Activated CD4-positive, alpha-beta T cell treated with anti-CD3 and anti-CD28 coated beads, Interleukin-2, amount 50 U/mL, for 4 hours (primary cell): Measurements from ENCODE around the gene GLG1.
"Not testable (repeated sequence)": the region's sequence is repeated elsewhere in the genome, so short reads cannot be mapped to it uniquely, and the experiment has no call there.

ENCODE experiments used
- DNase-seq, 2 experiments: peaks; one replicate each; pipeline ENCODE4 v3.0.0-alpha.2; 2020

The GLG1 gene

DNA sequence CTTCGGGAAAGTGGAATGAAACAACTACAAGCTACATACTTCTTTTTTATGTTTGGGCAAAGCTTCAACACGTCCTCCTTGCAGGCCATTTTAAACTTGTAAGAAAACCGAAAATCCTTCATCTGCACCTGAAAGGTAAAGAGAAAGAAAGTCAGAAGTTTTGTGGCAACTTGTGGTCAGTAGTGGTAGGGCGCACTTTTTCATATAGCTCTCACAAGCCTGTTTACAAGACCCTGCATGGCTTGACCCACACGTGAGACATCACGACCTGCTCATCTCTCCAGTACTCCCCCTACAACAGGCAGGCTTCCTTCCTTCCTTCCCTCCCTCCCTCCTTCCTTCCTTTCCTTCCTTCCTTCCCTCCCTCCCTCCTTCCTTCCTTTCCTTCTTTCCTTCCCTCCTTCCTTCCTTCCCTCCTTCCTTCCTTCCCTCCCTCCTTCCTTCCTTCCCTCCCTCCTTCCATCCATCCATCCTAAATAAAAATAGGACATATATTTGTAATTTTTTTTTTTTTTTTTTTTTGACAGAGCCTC is 136.9 kb downstream of the GLG1 start:
- DNase-seq, result no peak

DNA sequence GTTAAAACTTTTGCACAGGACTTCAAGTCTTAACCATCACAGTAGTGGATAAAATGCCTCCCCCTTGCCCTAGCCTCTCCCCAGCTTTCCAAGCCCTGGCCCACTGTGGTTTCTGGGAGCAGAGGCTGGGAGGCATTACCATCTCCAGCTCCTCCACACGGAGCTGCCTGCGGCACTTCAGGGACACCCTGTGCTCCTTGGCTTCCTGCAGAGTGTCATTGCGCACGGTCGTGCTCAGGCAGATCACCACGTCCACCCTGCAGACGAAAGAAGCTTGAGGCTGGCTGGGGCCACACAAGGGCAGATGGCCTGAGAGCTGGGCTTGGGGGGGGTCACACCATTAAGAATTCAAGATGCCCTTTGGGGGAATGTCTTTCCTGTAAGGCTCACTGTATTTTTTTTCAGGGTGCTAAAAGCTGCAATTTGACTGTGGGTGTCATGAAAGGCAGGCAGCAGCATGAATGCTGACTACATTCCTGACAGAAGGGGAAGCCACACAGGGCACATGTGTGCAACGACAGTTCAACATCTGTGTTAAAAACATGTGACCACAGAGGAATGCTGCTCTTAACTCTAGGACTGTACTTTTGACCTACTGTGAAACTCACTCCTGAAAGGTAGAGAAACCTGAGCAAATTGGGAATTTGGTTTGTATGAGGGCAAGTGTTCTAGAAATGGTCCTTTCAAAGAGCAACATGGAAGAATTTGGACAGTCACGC is 137.9 kb downstream of the GLG1 start:
- no peak for DNase-seq

DNA sequence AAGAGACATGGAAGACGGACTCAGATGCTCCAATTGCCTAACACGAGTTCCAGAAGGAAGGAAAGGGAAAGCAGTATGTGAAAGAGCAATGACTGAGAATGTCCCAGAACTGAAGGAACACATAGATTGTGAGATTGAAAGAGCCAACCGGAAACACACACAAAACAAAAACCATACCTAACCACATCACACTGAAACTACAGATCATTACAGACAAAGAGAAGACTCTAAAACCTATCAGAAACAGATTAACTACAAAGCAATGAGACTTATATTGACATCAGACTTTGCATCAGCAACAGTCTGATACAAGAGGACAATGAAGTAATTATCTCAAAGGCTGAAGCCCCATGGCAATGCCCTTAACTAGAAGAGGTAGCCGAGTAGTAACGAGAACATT is 140.0 kb downstream of the GLG1 start:
- no peak for DNase-seq

DNA sequence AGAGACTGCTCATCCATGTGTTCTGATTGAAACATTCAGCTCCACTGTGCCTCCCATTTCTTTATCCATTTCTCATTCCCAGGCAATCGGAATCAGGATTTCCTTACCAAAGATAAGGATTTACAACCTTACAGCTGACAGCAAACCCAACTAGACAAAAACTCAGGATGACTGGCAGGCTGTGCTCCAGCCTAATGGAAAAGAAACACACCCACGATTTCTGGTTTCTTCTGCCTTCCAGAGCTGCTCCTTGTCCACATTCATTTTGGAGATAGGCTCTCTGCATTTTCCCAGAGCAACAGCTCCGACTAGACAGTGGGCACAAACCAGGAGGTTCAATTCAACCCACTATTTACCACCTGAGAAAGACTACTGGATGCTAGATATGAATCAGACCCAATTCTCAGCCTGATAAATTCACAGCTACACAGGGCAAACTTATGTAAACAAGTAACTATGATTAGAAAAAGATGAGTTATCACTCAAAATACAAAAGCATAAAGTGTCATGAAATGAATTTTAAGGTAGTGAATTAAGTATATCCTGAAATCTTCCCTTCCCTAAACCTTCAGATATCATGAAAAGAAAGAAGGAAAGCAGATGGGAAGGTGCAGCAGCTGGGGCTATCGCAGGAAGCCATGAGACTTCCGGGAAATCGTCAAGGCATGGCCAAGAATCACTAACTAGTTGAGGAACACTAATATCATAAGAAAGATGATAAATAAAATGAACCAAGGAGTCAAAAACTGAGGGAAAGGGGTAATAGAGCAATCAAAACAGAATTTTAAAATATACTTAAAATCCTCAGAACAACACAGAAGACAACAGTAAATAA is 140.8 kb downstream of the GLG1 start:
- DNase-seq, result no peak

DNA sequence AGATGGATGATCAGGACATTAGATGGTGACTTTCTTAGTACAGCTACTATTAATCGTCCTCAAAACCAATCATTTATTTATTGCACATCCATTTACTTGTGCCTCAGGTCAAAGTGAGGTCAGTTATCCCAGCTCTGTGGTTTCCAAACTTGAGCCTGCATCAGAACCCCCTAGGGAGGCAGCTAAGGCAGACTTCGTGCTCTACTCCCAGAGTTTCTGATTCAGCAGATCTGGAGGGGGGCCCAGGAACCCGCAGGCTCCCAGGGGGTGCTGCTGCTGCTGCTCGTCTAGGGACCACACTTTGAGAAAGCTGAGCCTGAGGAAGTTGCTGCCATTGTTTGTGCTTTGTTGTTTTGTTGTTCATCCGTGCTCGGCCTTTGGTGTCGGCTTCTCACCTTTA is 141.6 kb downstream of the GLG1 start:
- no peak for DNase-seq

DNA sequence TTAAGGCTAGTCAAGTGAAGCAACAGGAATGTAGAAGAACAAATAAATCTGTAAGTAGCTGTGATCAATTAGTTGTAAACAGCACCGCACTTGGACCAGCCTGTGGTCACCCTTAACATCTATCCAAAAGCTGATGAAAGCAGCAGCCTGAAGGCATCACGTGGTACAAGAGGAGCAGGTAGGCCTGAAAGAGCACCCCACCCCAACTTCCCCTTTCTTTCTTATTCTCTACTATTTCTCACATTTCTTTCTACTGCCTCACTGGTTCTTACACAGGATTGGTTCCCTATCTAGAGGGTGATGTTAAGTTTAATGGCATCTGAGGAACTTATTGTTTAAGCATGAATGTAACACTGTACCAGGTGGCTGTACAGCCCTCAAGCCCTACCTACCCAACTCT is 143.0 kb downstream of the GLG1 start:
- no peak for DNase-seq

DNA sequence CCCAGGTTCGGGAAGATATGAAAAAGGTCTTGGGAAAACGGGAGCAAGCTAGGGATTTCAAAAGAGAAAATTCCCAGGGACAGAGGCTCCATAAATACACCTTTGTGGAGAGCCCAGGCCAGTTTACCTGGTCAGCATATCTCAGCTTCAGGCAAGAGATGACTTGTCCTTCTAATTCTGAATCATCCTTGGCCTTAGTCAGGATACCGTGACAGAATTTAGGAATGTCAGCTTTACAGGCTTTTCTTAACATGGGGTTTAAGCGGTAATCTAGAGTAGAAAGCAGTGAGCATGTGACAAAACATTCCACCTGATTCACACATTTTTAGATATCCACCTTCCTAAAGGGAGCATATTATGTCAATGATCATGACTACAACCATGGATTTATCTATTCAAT is 144.6 kb downstream of the GLG1 start:
- no peak for DNase-seq

DNA sequence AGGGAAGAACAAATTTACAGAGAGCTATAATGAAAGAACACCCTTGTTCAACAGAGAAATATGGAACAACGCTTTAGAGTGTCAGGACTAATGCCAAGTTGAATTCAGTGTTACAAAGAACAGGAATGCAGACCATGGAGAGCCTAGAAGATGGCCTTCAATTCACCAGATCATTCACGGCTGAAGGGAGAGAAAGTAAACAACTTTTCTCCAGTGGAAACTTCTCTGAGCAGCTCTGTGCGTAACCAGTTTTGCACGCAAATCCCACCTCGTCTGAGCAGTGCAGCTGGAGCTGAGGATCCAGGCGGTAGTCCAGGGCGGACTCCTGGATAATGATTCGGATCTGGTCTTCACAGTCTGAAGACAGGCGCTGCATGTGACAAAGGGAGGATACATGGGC is 145.1 kb downstream of the GLG1 start:
- no peak for DNase-seq

DNA sequence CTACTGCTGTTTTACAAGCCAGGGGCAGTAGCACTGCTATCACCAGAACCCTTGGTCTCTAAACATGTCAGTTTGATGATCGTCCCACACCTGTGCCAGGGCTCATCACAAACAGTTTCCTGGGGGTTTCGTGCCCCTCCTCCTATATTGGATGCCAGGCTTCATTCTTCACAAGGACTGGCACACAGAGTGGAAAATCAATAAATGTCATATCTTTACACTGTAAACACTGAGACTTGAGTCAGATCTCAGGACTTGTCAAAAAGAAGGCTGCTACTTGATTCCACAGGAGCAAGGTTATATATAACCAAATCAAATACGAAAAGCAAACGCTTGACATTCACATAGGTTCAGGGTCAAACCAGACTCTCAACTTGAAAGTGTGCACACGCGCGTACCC is 146.4 kb downstream of the GLG1 start:
- DNase-seq, result no peak

DNA sequence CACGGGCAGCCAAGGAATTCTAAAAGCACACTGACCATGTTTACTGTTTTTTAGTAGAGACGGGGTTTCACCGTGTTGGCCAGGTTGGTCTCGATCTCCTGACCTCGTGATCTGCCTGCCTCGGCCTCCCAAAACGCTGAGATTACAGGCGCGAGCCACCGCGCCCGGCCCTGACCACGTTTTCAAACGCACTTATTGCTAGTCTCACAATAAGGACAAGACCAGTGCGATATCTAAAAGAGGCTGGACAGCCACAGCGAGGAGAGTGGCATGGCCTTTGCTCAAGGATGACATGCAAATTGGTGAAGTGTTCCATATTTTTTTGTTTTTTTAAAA is 150.7 kb downstream of the GLG1 start:
- no peak for DNase-seq

DNA sequence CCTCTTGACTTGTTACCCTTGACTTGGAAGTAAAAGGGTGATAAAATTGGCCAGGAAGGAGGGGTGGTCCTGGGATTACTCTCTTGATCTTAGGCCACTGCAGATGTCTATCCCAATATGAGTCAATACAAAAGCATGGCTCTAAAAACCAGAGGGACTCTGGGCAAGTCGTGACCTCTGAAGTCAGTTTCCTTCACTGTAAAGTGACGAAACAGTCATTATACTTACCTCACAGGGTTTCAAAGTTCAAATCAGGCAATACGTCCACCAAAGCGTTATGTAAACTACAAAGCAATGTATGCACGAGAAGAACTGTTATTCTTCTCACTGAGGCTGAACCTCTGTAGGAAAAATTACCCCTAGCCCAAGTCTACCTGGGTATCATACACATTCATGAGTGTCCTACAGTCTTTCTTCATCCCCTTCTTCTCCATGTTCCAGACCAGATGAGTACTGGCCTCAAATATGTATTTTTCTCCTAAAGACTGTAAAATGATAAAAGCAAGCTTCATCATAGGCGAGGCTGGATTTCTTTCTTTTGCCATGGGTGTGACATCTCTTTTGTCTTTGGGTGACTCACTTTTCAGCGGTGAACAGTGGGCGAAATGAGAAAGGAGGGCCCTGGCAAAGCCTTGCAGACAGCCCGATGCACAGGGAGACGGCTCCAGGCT is 151.2 kb downstream of the GLG1 start:
- DNase-seq, result no peak

DNA sequence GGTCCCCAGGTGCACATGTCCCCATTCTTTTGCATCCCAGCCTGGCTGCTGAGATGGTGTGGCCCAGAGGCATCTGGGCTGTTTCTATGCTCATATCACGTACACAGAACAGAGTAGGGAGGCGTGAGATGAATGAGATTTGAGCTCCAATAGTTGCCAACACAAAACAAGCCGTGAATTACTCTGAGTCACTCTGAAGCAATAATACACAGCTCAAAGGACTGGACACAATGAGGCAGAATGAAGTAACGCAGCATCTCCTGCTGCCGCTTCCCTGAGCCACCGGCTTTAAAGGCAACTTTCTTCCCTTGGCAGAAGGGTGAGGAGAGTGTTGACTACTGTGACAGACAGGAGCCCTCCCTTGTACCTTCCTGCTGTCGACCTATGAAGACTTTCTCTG is 151.7 kb downstream of the GLG1 start:
- DNase-seq, result no peak

DNA sequence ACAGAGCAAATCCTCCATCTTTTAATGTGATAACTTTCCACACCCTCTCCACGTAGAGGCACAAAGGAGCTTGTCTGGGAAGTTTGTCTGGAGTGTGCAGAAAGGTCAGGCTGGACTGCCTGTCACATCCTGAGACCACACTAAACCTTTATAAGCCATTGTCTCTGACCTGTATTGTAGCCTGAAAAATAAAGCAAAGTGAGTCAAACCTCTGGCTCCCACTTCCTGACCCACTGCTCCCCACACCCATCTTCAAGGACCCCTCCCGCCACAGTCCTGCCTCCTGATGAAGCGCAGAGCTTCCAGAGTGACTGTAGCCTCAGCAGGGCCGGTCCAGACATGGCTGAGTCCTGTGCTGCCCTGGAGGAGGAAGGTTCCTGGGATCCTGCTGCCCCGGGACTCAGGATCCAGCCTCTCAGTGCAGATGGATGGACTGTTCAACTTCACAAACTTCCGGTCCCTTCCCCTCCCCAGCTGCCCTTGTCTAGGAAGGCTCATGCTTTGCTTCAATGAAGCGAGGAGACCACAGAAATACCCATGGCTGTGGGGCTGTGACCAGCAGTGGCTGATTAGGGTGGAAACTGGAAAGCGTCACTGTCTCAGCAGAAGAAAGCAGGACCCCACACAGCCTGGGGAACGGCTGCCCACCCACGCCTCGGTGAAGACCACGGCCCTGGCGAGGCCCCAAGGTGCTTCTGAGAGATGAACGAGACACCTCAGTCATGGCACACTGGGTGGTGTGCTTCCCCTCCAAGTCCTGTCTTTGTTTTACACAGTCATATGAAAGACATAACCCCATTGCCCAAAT is 154.8 kb downstream of the GLG1 start:
- no peak for DNase-seq

DNA sequence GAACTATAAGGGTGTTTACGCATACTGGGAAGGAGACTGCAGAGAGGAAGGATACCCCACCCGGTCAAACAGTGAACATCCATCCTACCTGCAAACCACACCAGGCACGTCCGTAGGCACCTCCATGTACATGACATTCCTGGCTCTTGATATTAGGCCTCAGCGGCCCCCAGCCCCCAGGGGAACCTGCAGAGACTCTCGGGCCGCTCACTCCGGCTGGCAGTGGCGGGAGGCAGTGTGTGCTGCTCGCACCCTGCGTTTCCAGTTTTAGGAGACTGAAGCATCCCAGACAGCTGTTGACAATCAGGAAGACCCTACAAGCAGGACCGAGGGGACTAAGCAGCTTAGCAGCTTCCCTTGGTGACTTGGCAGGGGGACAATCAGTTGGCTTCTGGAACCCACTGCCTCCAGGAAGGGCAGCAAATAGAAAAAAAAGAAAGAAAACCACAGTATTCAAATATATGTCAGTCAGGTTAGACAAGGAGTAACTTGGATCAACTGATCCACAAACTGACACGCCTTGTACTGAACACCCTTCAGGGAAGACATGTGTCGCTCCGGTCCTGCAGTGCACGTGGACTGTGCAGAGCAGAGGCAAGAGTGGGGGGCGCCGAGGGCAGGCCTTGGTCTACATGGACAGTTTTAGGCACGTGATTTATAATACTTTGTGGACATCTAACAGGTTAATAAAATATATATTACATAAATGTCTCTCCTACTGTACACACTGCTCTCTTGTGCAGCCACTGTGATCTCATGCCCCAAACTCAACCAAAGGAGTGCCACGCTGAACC is 155.8 kb downstream of the GLG1 start:
- DNase-seq, result no peak

DNA sequence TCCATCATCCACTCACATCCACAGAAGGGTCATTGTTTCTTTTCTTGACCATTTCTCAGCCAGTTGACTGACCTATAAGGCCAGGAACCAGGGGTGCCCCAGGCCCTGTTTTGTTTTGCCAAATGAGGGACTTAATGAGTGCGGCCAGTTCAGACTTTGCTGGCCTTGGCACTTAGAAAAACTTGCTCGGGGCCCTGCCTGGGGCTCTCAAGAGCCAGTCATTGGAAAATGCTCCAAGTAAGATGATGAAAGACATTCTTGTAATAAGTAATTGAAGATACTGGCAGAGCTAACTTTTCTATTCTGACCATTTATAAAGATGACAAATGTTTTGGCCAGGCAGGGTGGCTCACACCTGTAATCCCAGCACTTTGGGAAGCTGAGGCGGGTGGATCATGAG is 156.7 kb downstream of the GLG1 start:
- no peak for DNase-seq

DNA sequence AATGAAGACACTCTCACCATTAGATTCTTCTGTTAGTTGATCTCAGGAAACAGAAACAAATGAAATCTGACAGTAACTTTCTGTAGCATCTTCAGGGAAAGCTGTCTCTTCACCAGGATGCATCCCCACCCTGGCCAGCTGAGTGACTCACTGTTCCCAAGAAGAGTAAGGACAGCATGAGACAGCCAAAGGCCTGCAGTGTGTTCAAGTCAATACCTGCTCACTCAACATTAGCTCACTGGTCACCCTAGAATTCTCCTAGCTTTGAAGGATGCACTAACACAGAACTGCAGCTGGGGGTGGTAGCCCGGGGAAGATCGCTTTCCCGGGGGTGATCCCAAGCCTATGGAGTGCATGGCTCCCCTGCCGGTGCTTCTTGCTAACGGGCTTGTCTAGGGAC is 157.4 kb downstream of the GLG1 start:
- no peak for DNase-seq

DNA sequence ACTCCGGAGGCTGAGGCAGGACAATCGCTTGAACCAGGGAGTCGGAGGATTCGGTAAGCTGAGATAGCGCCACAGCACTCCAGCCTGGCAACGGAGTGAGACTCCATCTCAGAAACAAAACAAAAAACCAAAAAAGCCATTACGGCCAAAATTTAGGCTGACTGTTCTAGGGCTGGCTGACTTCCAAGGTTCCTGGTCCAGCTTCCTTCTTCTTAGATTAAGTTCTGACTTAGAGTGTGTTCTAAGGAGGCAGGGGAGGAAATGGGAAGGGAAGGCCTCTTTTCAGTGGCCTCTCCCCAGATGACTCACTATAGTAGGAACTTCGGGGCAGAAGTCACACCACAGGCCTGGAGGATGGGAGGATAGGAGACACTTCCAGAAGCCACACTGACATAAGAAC is 157.9 kb downstream of the GLG1 start:
- no peak for DNase-seq

DNA sequence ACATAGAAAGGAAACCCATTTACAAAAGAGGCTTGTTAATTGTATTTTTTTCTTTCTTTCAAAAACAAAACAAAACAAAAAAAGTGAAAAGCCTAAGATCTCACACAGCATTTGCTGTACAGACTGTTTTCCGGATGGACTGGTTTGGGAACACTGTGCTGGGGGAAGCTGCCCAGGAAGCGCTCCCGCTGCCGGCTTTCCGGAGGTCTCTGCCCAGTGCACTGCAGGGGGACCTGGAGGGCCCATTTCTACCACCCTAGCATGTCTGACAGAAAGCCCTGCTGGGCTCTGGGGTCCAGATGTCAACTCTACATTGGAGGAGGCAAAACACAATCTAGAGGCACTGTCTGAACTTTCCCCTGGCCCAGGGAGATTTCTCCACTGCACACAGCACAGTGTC is 159.3 kb downstream of the GLG1 start:
- DNase-seq, result no peak

DNA sequence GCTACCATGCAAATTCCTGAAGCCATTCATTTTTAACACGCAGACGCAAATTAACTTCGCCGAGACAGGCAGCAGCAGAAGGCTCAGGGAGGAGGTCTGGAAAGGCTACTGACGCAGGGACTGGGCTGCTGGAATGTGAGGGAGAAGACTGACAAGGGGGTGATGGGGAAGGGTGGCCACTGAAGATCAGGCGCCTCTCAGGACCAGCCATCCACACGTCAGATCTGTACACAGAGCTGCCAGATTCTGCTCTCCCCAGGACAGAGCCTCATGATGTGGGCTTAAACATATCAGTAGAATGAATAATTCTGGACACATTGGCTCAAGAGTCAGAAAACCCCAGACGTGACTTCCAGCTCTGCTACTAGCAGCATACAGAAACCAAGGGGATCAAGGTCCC is 160.0 kb downstream of the GLG1 start:
- DNase-seq, result no peak

DNA sequence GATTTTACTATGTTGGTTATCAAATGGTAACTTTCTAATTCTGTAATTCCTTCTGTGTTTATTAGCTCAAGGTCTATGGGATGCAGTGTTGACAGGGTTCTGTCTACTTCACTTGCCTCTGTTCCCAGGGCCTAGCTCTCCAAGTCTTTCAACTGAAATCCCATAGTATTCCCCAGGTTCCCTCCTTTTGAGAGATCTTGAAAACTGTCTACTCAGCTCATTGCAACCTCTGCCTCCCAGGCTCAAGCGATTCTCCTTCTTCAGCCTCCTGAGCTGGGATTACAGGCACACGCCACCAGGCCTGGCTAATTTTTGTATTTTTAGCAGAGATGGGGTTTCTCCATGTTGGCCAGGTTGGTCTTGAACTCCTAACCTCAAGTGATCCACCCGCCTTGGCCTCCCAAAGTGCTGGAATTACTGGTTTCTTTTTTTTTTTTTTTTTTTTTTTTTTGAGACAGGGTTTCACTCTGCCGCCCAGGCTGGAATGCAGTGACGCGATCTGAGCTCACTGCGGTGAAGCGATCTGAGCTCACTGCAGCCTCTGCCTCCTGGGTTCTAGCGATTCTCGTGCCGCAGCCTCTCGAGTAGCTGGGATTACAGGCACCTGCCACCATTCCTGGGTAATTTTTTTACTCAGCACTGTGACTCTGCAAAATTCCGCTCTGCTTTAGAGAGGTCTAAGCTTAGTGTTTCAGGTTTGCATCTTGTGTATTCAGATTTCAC is 163.1 kb downstream of the GLG1 start:
- DNase-seq, result not testable (repeated sequence)

DNA sequence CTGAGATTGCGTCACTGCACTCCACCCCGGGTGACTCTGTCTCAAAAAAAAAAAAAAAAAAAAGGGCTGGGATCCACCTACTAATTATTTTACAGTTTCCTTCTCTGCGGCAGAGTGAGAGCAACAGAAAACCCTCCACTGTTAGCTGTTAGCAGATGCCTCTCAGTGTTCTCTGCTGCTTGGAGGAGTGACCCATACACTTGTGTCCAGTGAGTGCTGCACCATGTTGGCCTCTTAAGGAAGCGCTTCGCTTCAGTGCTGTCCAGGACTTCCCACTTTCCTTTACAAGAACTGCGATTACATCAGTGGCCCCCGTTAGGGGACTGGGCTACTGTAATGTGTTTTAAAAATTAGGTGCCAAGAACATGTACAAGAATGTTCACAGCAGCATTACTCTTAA is 167.2 kb downstream of the GLG1 start:
- DNase-seq, result no peak
